ENCODE results near the gene PHLDA3. TPM values are rescaled to one million over a fixed set of nuclear protein-coding genes. Genes with fewer than 3 reads are reported as not detected.
A peak's percentile ranks its signal among the peaks of the same experiment; 100 is the strongest.

PHLDA3 gene
- total and polyA plus RNA-seq, 5 donors = 18.1 to 47.4 (median 29.3) TPM

DNA sequence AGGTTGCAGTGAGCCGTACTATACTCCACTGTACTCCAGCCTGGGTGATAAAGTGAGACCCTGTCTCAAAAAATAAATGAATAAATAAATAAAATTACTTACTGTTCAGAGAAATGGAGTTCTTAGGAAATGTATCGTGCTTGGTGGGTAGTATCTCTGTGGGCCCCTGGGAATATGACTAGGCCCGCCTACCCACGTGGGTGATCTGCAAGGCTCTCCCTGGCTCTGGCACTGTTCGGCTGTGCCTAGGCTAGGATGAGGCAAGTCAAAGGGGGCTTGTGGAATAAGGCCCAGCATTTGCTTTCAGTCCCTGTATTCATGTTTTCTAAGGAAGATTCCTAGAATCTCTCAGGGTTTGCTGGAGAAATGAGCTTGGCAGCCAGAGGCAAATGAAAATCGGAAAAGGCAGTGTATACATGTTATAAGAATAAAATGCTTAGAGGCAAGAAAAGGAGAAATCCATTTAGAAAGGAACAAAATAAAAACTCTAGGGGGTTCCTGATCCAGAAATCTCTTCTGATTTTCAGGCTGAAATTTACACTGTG, 42.5 kb upstream of the PHLDA3 start:
- Histone ChIP-seq H3K27ac (ENCODE audit: low read length) (peak overlapping the region; percentile 39), H3K4me3 (ENCODE audit: low read length) (no peak overlapping the region), H3K9me3 (ENCODE audit: control insufficient read depth, low read length) (no peaks in the 10 kb centered on the region), H3K27me3 (ENCODE audit: control insufficient read depth, insufficient read depth) (no peaks in the 10 kb centered on the region), H3K4me1 (ENCODE audit: control insufficient read depth, insufficient read depth, low read length) (peaks cover 8% of the 10 kb centered on the region)
- ATAC-seq (no peak), DNase-seq (peak in 2 of 3 donors; percentile 48 to 56)
- WGBS = 55% methylated on average over 6 of the region's 6 CpGs
- intact Hi-C loops (cut with DNase I) = loop anchor here in 3 of 4 donors (5.0 to 10.0 kb wide), 2 partner anchors 64 to 67 kb away; no protein-coding TSS in a partner anchor

DNA sequence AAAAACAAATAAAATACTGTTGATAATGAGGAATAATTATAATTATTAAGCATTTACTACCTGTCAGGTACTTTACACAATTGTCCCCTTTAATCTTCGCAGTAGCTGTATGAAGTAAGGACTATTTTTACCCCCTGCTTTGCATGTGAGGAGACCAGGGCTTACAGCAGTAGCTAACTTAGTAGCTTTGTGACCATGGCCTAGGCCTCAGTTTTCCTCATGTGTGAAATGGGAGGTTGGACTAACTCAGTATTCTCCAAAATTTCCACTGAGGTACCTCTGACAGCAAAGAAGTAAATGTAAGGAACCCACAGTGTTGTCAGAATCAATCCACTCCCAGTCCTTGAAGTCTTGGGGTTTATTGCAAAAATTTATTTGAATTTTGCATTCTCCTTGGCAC, 41.7 kb upstream of the PHLDA3 start:
- ATAC-seq = no peak
- H3K4me3 ChIP-seq (ENCODE audit: low read length) = no peak overlapping the region
- H3K9me3 ChIP-seq (ENCODE audit: control insufficient read depth, low read length) = no peaks in the 10 kb centered on the region
- peaks cover 9% of the 10 kb centered on the region for H3K4me1 ChIP-seq (ENCODE audit: control insufficient read depth, insufficient read depth, low read length)
- intact Hi-C loops (cut with DNase I) = loop anchor here in 3 of 4 donors (5.0 to 10.0 kb wide), 2 partner anchors 63 to 66 kb away; no protein-coding TSS in a partner anchor
- no peak overlapping the region for H3K27ac ChIP-seq (ENCODE audit: low read length)
- H3K27me3 ChIP-seq (ENCODE audit: control insufficient read depth, insufficient read depth) = no peaks in the 10 kb centered on the region
- no peak for DNase-seq
- WGBS = 98% methylated on average over 1 of the region's 1 CpG

DNA sequence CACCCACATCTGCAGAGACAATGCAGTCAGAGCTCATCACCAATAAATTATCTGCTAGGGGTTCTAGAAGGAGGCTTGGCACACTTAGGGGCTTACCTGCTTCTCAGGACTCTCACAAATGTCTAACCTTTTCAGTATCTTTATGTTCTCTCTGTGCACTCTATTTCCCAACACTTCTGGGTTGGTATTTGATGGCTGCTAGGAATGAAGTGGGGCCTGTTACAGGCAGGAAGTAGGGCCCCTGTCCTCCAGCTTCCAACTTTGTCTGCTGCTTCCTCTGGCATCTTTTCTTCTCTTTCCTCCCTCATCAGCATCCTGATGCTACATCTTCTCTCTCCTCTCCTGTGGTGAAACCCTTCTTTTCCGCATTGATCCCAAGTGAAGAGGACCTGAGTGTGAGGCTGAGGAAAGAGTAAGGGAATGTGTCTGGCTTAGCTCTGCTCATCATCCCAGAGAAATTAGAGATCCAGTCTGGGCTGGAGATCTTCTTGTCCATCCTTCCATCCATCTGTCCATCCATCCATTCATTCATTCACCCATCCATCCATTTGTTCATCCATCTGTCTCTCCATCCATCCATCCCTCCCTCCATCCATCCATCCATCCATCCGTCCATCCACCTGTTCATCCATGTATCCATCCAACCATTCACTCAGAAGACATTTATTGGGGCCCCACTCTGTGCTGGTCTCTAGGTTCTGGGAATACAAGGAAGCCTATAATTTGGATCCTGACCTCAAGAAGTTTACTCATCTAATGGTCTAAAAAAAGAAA, 40.8 kb upstream of the PHLDA3 start:
- DNase-seq (no peak), ATAC-seq (no peak)
- intact Hi-C loops (cut with DNase I) = loop anchor here in 3 of 4 donors (5.0 to 10.0 kb wide), 2 partner anchors 62 to 65 kb away; no protein-coding TSS in a partner anchor
- Histone ChIP-seq H3K27ac (ENCODE audit: low read length) (no peak overlapping the region), H3K9me3 (ENCODE audit: control insufficient read depth, low read length) (no peaks in the 10 kb centered on the region), H3K4me3 (ENCODE audit: low read length) (no peak overlapping the region), H3K4me1 (ENCODE audit: control insufficient read depth, insufficient read depth, low read length) (peaks cover 16% of the 10 kb centered on the region), H3K27me3 (ENCODE audit: control insufficient read depth, insufficient read depth) (no peaks in the 10 kb centered on the region)
- WGBS = 95% methylated on average over 2 of the region's 2 CpGs

DNA sequence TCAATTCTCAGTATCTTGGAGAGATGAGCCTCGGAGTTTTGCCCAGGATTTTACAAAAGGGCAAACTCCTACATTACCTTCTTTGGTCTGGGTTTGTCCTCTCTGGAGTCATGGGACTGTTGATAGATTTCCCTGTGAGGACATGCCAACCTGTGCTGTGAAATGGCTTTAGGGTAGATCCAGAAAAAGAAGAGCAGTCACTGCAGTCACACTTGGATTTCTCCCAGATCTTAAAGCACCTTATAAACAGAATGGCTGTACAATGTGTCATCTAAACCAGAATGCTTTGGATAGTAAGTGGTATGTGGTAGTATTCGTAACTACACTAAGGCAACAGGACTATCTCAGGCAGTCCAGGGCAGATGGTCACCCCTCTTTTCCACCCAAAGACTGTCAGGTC, 39.8 kb upstream of the PHLDA3 start:
- H3K27ac ChIP-seq (ENCODE audit: low read length) = no peak overlapping the region
- DNase-seq (no peak), ATAC-seq (no peak)
- 88% methylated on average over 2 of the region's 2 CpGs for WGBS
- peaks cover 16% of the 10 kb centered on the region for H3K4me1 ChIP-seq (ENCODE audit: control insufficient read depth, insufficient read depth, low read length)
- no peak overlapping the region for H3K4me3 ChIP-seq (ENCODE audit: low read length)
- intact Hi-C loops (cut with DNase I) = no loop called here
- no peaks in the 10 kb centered on the region for H3K27me3 ChIP-seq (ENCODE audit: control insufficient read depth, insufficient read depth)
- no peaks in the 10 kb centered on the region for H3K9me3 ChIP-seq (ENCODE audit: control insufficient read depth, low read length)

DNA sequence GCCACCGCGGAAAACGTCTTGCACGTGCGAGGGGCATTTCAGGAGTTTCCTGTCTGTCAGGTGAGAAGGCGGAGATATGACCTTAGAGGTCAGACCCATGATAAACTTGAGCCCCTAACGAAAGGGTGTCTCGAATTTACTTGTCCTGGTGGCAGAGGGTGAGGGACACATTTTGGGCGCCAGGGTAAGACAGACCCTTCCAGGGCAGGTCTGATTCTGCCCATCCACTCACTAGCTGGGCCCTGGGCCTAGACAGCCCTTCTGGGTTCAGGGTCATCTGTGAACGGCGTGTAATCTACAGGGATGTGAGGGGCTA, 38.3 kb upstream of the PHLDA3 start:
- H3K27ac ChIP-seq (ENCODE audit: low read length) = peak overlapping the region; percentile 71
- DNase-seq = peak in 1 of 3 donors; percentile 28
- H3K9me3 ChIP-seq (ENCODE audit: control insufficient read depth, low read length) = no peaks in the 10 kb centered on the region
- H3K4me1 ChIP-seq (ENCODE audit: control insufficient read depth, insufficient read depth, low read length) = peaks cover 24% of the 10 kb centered on the region
- no peaks in the 10 kb centered on the region for H3K27me3 ChIP-seq (ENCODE audit: control insufficient read depth, insufficient read depth)
- intact Hi-C loops (cut with DNase I) = no loop called here
- WGBS = 36% methylated on average over 11 of the region's 11 CpGs
- H3K4me3 ChIP-seq (ENCODE audit: low read length) = peak overlapping the region; percentile 66
- ATAC-seq = no peak

DNA sequence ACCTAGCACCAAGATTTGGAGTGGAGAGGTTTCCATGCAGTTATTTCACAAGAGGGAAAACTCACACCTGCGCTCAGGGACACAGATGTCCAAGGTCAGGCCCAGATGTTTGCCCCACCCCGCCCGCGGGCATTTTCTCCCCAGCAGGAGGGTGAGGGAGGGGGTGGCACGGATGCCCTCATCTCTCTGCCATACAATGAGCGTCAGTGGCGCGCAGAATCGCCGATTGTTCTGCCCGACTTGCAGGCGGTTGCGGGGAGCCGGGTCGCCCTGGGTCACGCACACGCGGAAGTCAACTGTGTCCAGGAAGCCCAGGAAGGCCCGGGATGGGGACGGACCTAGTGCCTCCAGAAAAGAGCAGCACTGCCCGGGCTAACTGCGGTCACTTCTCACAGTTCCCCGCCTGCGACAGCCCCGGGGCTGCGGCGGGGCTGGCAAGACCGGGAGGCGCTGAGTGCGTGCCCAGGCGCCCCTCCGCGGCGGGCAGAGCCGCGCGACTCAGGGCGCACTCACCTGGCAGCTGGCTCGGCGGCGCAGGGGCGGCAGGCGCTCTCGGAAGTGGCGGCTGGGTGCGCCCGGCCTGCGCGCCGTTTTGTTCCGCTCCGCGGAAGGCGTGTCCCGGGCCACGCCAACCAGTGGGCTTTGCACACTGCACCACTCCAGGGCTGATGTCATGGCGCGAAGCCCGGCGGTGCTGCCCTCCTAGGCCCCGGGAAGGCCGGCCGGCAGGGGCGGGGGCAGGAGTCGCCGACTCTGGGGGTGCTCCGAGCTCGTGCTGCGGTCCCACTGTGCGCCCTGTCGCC, 37.8 kb upstream of the PHLDA3 start, which contains the start of gene CSRP1:
TSS of gene CSRP1 (minus strand) at position 567 of the 803 bp plus-strand sequence. CDS start 10,820 bp downstream, outside the sequence.
- intact Hi-C loops (cut with DNase I) = no loop called here
- peak; percentile 89 to 93 for ATAC-seq
- under 1% methylated on average over 71 of the region's 71 CpGs for WGBS

DNA sequence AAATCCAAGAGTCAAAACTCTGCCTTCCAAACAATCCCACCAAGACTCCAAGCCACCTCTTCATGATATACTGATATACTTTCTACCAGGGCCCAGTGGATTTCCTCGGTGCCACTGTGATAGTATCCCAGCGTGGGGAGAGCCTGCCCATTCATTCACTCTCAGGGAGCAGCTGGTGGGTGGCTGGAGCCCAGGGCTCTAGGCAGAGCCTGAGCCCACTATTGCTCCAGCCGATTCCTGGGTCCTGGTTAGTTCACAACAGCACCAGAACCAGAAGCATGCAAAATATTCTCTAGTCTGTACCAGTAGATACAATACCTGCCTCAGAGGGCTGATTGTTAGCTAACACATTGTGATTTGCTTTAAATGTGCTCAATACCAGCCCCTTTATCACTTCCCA, 37.1 kb upstream of the PHLDA3 start:
- 34% methylated on average over 3 of the region's 3 CpGs for WGBS
- peak in 1 of 3 donors; percentile 47 for DNase-seq
- H3K4me3 ChIP-seq (ENCODE audit: low read length) = peak overlapping the region; percentile 66
- H3K27ac ChIP-seq (ENCODE audit: low read length) = peak overlapping the region; percentile 88
- peaks cover 26% of the 10 kb centered on the region for H3K4me1 ChIP-seq (ENCODE audit: control insufficient read depth, insufficient read depth, low read length)
- ATAC-seq = peak in 1 of 2 donors; percentile 1
- H3K9me3 ChIP-seq (ENCODE audit: control insufficient read depth, low read length) = no peaks in the 10 kb centered on the region
- no peaks in the 10 kb centered on the region for H3K27me3 ChIP-seq (ENCODE audit: control insufficient read depth, insufficient read depth)
- intact Hi-C loops (cut with DNase I) = no loop called here

More for the DNA sequence above, 37.8 kb upstream of the PHLDA3 start, which contains the start of gene CSRP1:
- Histone ChIP-seq H3K27me3 (ENCODE audit: control insufficient read depth, insufficient read depth) (no peaks in the 10 kb centered on the region), H3K4me1 (ENCODE audit: control insufficient read depth, insufficient read depth, low read length) (peaks cover 25% of the 10 kb centered on the region), H3K27ac (ENCODE audit: low read length) (peak within 1 kb of the TSS; percentile 88), H3K9me3 (ENCODE audit: control insufficient read depth, low read length) (no peaks in the 10 kb centered on the region), H3K4me3 (ENCODE audit: low read length) (peak within 1 kb of the TSS; percentile 66)
- DNase-seq = peak; percentile 94 to 97 (median 96)

DNA sequence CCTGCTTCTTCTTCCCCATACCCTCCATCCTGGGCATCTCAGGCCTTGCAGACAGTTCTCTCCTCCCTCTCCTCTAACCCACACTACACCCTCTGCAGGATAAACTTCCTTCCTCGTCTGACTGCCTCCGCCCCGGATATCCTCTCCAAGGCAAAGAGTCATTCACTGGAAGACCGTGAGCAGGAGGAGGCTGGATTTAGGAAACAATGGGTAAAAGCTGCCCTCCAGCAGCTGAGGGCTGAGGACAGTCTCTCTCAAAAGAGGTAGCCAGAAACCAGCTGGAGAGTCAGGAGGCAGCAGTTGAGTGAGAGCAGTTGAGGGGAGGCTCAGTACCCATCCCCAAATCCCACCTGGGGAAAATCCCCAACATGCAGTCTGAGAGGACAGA, 36.5 kb upstream of the PHLDA3 start:
- DNase-seq (peak in 1 of 3 donors; percentile 67), ATAC-seq (peak; percentile 30 to 65)
- Histone ChIP-seq H3K4me1 (ENCODE audit: control insufficient read depth, insufficient read depth, low read length) (peaks cover 29% of the 10 kb centered on the region), H3K27me3 (ENCODE audit: control insufficient read depth, insufficient read depth) (no peaks in the 10 kb centered on the region), H3K9me3 (ENCODE audit: control insufficient read depth, low read length) (no peaks in the 10 kb centered on the region), H3K4me3 (ENCODE audit: low read length) (peak overlapping the region; percentile 66), H3K27ac (ENCODE audit: low read length) (peak overlapping the region; percentile 88)
- WGBS = 11% methylated on average over 4 of the region's 4 CpGs
- intact Hi-C loops (cut with DNase I) = no loop called here

DNA sequence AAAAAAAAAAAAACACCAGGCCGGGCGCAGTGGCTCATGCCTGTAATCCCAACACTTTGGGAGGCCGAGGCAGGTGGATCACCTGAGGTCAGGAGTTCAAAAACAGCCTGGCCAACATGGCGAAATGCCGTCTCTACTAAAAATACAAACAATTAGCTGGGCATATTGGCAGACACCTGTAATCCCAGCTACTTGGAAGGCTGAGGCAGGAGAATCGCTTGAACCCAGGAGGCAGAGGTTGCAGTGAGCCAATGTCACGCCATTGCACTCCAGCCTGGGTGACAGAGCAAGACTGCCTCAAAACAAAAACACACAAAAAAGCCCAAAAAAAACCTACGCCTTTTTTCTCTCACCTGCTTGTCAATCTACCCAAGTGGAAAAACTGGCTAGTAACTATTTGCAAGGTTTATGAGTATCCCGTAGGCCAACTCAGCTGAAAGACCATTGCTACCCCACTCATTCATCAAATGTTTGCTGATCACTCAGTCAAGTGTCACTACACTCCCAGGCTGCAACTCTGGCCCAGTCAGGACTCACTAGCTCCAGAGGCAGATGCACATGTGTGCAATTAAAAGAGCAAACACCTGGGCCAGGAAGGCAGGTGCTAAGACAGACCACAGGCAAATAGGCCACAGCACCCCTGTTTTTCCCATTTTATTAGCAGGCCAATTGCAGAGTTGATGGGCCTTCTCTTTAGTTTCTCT, 36.0 kb upstream of the PHLDA3 start:
- Histone ChIP-seq H3K9me3 (ENCODE audit: control insufficient read depth, low read length) (no peaks in the 10 kb centered on the region), H3K4me1 (ENCODE audit: control insufficient read depth, insufficient read depth, low read length) (peaks cover 29% of the 10 kb centered on the region), H3K27ac (ENCODE audit: low read length) (peak overlapping the region; percentile 88), H3K4me3 (ENCODE audit: low read length) (peak overlapping the region; percentile 66), H3K27me3 (ENCODE audit: control insufficient read depth, insufficient read depth) (no peaks in the 10 kb centered on the region)
- peak in 1 of 3 donors; percentile 5 for DNase-seq
- no peak for ATAC-seq
- intact Hi-C loops (cut with DNase I) = no loop called here
- 82% methylated on average over 9 of the region's 9 CpGs for WGBS

DNA sequence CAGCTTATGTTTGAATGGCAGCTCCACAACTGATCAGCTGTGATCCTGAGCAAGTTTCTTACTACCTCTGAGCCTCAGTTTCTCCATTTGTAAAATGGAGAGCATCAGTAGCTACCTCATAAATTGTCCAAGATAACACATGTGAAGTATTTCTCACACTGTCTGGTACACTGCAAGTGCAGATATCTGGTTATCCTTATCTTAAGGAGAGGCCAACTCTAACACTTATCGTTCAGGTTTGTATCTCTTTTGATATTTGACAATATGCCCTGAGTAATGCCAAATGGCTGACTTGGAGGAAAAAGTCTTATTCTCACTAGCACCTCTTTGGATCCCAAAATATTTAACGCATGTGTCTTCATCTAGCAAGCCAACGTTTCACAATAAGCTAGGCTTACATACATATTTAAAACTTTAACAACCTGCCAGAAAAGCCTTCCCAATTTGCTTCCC, 35.2 kb upstream of the PHLDA3 start:
- no peaks in the 10 kb centered on the region for H3K9me3 ChIP-seq (ENCODE audit: control insufficient read depth, low read length)
- ATAC-seq = no peak
- no peak for DNase-seq
- WGBS = 39% methylated on average over 3 of the region's 3 CpGs
- peak overlapping the region; percentile 38 for H3K27ac ChIP-seq (ENCODE audit: low read length)
- peaks cover 34% of the 10 kb centered on the region for H3K4me1 ChIP-seq (ENCODE audit: control insufficient read depth, insufficient read depth, low read length)
- H3K4me3 ChIP-seq (ENCODE audit: low read length) = no peak overlapping the region
- H3K27me3 ChIP-seq (ENCODE audit: control insufficient read depth, insufficient read depth) = no peaks in the 10 kb centered on the region
- intact Hi-C loops (cut with DNase I) = no loop called here

Data from right cardiac atrium (tissue), 5 donors.